GM19395 (cell line): ENCODE results near the gene NIP7.
A peak's percentile ranks its signal among the peaks of the same experiment; 100 is the strongest.
"Not testable (repeated sequence)": the region's sequence is repeated elsewhere in the genome, so short reads cannot be mapped to it uniquely, and the experiment has no call there.

ENCODE experiments used
- ATAC-seq: cut with Tn5 transposase; IDR thresholded peaks from one replicate; pipeline ENCODE4 v1.9.1; 2021; ENCODE audit warnings: mild to moderate bottlenecking, moderate library complexity; ENCODE audit not compliant: unreplicated experiment

Gene NIP7

GRCh38 chr16:69339289-69340094, at the start of gene NIP7, which contains the start of gene COG8:
NIP7 (plus strand) TSS chr16:69339772; CDS start chr16:69339830, 58 bp downstream.
COG8 (minus strand) TSS chr16:69339564; CDS start chr16:69339552, 12 bp downstream.
- ATAC-seq, result peak; percentile 93

GRCh38 chr16:69291657-69292056, 47.9 kb upstream of the NIP7 start:
- not testable (repeated sequence) for ATAC-seq

GRCh38 chr16:69293401-69293800, 46.2 kb upstream of the NIP7 start:
- ATAC-seq, result no peak

- ATAC-seq, result no peak
Observed at GRCh38 chr16:69294051-69294450, 45.5 kb upstream of the NIP7 start.

GRCh38 chr16:69296771-69297170, 42.8 kb upstream of the NIP7 start:
- not testable (repeated sequence) for ATAC-seq

- no peak for ATAC-seq
Observed at GRCh38 chr16:69298261-69298660, 41.3 kb upstream of the NIP7 start.

GRCh38 chr16:69301187-69301586, 38.4 kb upstream of the NIP7 start:
- ATAC-seq, result no peak

GRCh38 chr16:69301861-69302260, 37.7 kb upstream of the NIP7 start:
- no peak for ATAC-seq

GRCh38 chr16:69302301-69302700, 37.3 kb upstream of the NIP7 start:
- ATAC-seq, result no peak

- ATAC-seq, result no peak
Observed at GRCh38 chr16:69306031-69306430, 33.5 kb upstream of the NIP7 start.

- ATAC-seq, result no peak
Observed at GRCh38 chr16:69307091-69307490, 32.5 kb upstream of the NIP7 start.

- no peak for ATAC-seq
Observed at GRCh38 chr16:69307856-69308255, 31.7 kb upstream of the NIP7 start.

GRCh38 chr16:69309316-69309715, 30.3 kb upstream of the NIP7 start:
- ATAC-seq, result no peak

- peak; percentile 87 for ATAC-seq
Observed at GRCh38 chr16:69310653-69311532, 28.7 kb upstream of the NIP7 start, which contains the start of gene VPS4A. VPS4A (plus strand) TSS chr16:69311350; CDS start chr16:69311512, 162 bp downstream.

- peak; percentile 61 for ATAC-seq
Observed at GRCh38 chr16:69311533-69312387, 27.8 kb upstream of the NIP7 start.

GRCh38 chr16:69313469-69313868, 26.1 kb upstream of the NIP7 start:
- no peak for ATAC-seq

- no peak for ATAC-seq
Observed at GRCh38 chr16:69314534-69314933, 25.0 kb upstream of the NIP7 start.

GRCh38 chr16:69315486-69316311, 23.9 kb upstream of the NIP7 start:
- ATAC-seq, result no peak

- ATAC-seq, result no peak
Observed at GRCh38 chr16:69316595-69317034, 23.0 kb upstream of the NIP7 start.
